Measurements from ENCODE around the gene PXMP4.

The PXMP4 gene

GRCh38 chr20:33653218-33653899 is 66.8 kb downstream of the PXMP4 start:
- DNase-seq, result peak; percentile 32

All from stimulated activated CD4-positive, alpha-beta T cell treated with anti-CD3 and anti-CD28 coated beads, Interleukin-4, amount 100 ng/mL, for 1 hour (primary cell).